Right cardiac atrium (tissue), 5 donors: ENCODE data around the gene CASK. TPM values are rescaled to one million over a fixed set of nuclear protein-coding genes. Genes with fewer than 3 reads are reported as not detected.

Source experiments
- ATAC-seq, 2 donors: fragments of 200-7000 bp; cut with Tn5 transposase; one replicate each; pipeline versions ENCODE4 v1.8.0 to v1.9.1; 2020; ENCODE audit warnings: moderate library complexity in 2 of 2, mild to moderate bottlenecking in 1 of 2
- DNase-seq, 3 donors: peaks; one replicate each; pipeline ENCODE4 v3.0.0-alpha.2; 2020
- H3K27ac ChIP-seq: one replicate; pipeline ENCODE4 v1.5.1; 2013; ENCODE audit warnings: mild to moderate bottlenecking, low read length, control low read depth, moderate library complexity
- H3K27me3 ChIP-seq: one replicate; pipeline ENCODE4 v1.6.1; 2013; ENCODE audit not compliant: control insufficient read depth, insufficient read depth
- H3K4me1 ChIP-seq: one replicate; pipeline ENCODE4 v1.6.1; 2013; ENCODE audit warnings: low read length; ENCODE audit not compliant: control insufficient read depth, insufficient read depth
- H3K4me3 ChIP-seq: one replicate; pipeline ENCODE4 v1.5.1; 2013; ENCODE audit warnings: low read length, control low read depth
- H3K9me3 ChIP-seq: one replicate; pipeline ENCODE4 v1.6.1; 2013; ENCODE audit warnings: low read length; ENCODE audit not compliant: control insufficient read depth
- WGBS: extraction: QIAGEN DNeasy Blood & Tissue Kit; methylation state at CpG from one replicate; pipeline ENCODE4 v1.1.7; 2013; 5-methylcytosine and 5-hydroxymethylcytosine counted together
- intact Hi-C, 4 donors: fragments of 100-400 bp; cut with DNase I; formaldehyde crosslinking; loops; one replicate each; pipeline versions ENCODE4 v1.11.0 to v1.14.0; 2022 to 2023
- long read RNA-seq, 4 donors: library from polyadenylated mRNA; unstranded; transcript quantifications; one replicate each; pipeline ENCODE4 v2.0.0, GENCODE V29; 2020 to 2021
- polyA plus RNA-seq: library from polyadenylated mRNA; stranded (reverse); fragments of 200-250 nt; gene quantifications from one replicate; pipeline ENCODE4 v1.2.3, GENCODE V29; 2013
- total RNA-seq, 4 donors: library from RNA; stranded (reverse); fragmentation: NEBNext Ultra II Directional; extraction: Animal tissue kit (Norgen Biotek cat#: 25700); gene quantifications; one replicate each; pipeline ENCODE4 v1.2.1, GENCODE V29; 2021
- donor health status: healthy with polysubstance abuse.
- donor health status: DM: no; HTN: yes; CAD: no.
- donor health status: DM: no; HTN: no; CAD: no.
- donor health status: DM: no; HTN: yes; CAD: no; lungs with severe emphysema.
- donor health status: DM: yes; HTN: yes; CAD: no.

Gene CASK
- total RNA-seq, result 10 to 100 TPM; 15.2 to 17.5 (median 17.1) TPM
- 3.3 TPM for polyA plus RNA-seq
- long read RNA-seq, donor 1, full-length matches to known transcripts, result 7 of 20 reads
- long read RNA-seq, donor 1, partial matches to known transcripts, result 8 of 20 reads
- long read RNA-seq, donor 1, other reads (novel, unspliced or antisense), result 5 of 20 reads
- long read RNA-seq, donor 2, full-length matches to known transcripts, result 3 of 7 reads
- long read RNA-seq, donor 2, partial matches to known transcripts, result 0 of 7 reads
- long read RNA-seq, donor 2, other reads (novel, unspliced or antisense), result 4 of 7 reads
- long read RNA-seq, donor 3, full-length matches to known transcripts, result 1 of 3 reads
- long read RNA-seq, donor 3, partial matches to known transcripts, result 0 of 3 reads
- long read RNA-seq, donor 3, other reads (novel, unspliced or antisense), result 2 of 3 reads
- long read RNA-seq, donor 4, full-length matches to known transcripts, result 5 of 8 reads
- long read RNA-seq, donor 4, partial matches to known transcripts, result 0 of 8 reads
- long read RNA-seq, donor 4, other reads (novel, unspliced or antisense), result 3 of 8 reads

- under 1% methylated on average over 94 of the region's 123 CpGs for WGBS
- Histone ChIP-seq H3K27ac (peak within 1 kb of the TSS; percentile 86), H3K4me1 (no peaks in the 10 kb centered on the region), H3K4me3 (peak within 1 kb of the TSS; percentile 74), H3K9me3 (no peaks in the 10 kb centered on the region), H3K27me3 (no peaks in the 10 kb centered on the region)
- peak; percentile 99 for ATAC-seq
- peak; percentile 93 to 97 (median 97) for DNase-seq
- intact Hi-C loops, result no loop called here
These were observed at the start of gene CASK for GRCh38 chrX:41923211-41923977. Gene CASK, minus strand, starts transcription at chrX:41923554. Its CDS starts 566 bp downstream, at chrX:41922988.

DNA sequence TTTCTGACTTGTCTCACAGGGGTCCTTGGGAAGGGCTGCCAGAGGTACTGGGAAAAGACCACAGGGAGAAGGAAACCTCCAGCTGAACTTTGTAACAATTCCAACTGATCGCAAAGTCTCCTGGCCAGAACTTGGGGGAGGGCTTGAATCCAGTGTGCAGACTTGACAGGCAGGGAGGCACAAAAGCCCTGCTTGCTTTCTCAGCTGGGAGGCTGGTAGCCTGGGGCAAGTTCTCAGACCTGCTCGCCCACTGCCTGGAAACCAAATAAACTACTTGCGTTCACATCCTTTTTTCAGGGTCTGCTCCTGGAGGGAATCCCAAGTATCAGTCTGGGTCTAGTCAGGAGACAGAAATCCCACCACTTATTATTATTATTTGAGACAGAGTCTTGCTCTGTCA, 48.0 kb upstream of the CASK start:
- intact Hi-C loops, result no loop called here
- ATAC-seq (no peak), DNase-seq (no peak)
- WGBS, result 65% methylated on average over 3 of the region's 3 CpGs
- Histone ChIP-seq H3K27ac (no peak overlapping the region), H3K4me1 (no peaks in the 10 kb centered on the region), H3K27me3 (no peaks in the 10 kb centered on the region), H3K4me3 (no peak overlapping the region), H3K9me3 (no peaks in the 10 kb centered on the region)

DNA sequence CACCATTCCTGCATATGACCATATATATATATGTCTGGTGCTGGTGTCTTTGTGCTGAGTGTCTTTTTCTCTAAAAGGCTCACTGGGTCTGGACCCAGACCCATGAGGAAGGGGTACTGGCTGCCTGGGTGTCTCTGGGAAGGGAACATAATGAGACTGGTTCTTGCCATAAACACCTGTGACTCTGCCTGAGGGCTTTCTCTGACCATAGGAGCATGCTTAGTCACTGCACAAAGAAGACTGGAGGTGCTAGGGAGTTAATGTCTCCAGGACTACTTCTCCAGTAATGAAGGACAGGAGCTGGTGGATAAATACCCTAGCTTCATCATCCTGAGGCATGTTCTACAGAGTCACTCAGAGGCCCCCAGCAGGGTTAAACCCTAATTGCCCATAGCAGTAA, 47.1 kb upstream of the CASK start:
- intact Hi-C loops, result no loop called here
- no peak overlapping the region for H3K4me3 ChIP-seq
- H3K27ac ChIP-seq, result no peak overlapping the region
- ATAC-seq (no peak), DNase-seq (no peak)
- H3K4me1 ChIP-seq, result no peaks in the 10 kb centered on the region
- no peaks in the 10 kb centered on the region for H3K9me3 ChIP-seq
- no peaks in the 10 kb centered on the region for H3K27me3 ChIP-seq

DNA sequence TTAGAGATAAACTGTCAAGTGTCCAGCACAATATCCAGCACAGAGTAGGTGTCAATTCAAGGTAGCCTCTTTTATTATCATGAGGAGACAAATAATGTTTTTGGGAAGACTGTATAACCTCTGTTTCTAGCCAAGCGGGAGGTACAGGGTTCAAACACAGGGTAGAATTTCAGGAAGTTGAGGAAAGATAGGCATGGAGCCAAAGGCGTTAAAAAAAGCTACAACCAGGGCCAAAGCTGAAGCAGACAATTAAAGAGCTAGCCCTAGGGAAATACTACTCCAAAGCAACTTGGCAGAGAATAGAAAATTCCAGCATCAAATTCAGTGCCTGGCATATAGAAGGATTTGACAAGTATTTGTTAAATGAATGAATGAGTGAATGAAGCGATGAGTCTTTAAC, 40.0 kb upstream of the CASK start:
- DNase-seq, result no peak
- Histone ChIP-seq H3K4me3 (no peak overlapping the region), H3K27ac (no peak overlapping the region), H3K9me3 (no peaks in the 10 kb centered on the region), H3K4me1 (no peaks in the 10 kb centered on the region), H3K27me3 (no peaks in the 10 kb centered on the region)
- peak in 1 of 2 donors; percentile 70 for ATAC-seq
- intact Hi-C loops, result no loop called here
- 22% methylated on average over 3 of the region's 3 CpGs for WGBS

DNA sequence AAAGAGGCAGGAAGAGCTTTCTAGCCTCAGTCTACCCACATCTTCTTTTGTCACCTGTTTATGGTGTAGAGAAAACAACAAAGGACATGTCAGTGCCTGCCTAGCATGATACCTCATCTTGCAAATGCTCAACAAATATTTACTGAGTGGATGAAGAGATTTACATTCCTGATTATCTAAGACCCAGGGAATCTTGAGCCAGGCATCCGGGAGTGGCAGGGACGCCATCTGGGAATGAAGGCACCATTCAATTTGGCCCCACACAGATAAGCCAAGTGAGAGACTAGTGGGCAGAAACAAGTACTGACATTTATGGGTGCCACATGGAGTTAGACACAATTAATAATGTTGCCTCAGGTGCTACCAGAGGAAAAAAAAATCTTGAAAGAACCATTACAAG, 36.8 kb upstream of the CASK start:
- ATAC-seq (no peak), DNase-seq (no peak)
- Histone ChIP-seq H3K9me3 (no peaks in the 10 kb centered on the region), H3K4me3 (no peak overlapping the region), H3K27me3 (no peaks in the 10 kb centered on the region), H3K27ac (no peak overlapping the region), H3K4me1 (no peaks in the 10 kb centered on the region)
- intact Hi-C loops, result no loop called here
- 86% methylated on average over 2 of the region's 2 CpGs for whole genome bisulfite sequencing

- no peak for ATAC-seq
- Histone ChIP-seq H3K4me3 (no peak overlapping the region), H3K27ac (no peak overlapping the region), H3K27me3 (no peaks in the 10 kb centered on the region), H3K9me3 (no peaks in the 10 kb centered on the region), H3K4me1 (no peaks in the 10 kb centered on the region)
- no peak for DNase-seq
- intact Hi-C loops, result no loop called here
These were observed 35.5 kb upstream of the CASK start for GRCh38 chrX:41958861-41959260.

DNA sequence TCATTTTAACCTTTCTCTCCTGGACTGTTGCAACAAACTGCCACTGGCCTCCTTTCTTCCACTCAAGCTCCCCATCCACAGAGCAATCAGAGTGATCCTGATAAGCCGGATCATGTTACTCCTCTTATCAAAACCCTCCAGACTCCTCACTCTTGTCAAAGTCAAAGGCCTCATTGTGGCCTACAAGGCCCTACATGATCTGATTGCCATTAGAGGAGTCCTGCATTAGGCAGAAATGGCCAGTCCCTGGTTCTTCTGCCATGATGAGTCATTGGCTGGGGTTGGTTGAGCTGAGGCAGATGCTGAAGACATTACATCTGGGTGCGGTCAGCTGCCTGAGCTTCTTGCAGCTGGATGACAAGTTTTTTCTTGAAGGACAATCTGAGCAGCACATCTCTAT, 32.7 kb upstream of the CASK start:
- Histone ChIP-seq H3K4me1 (no peaks in the 10 kb centered on the region), H3K27ac (no peak overlapping the region), H3K9me3 (no peaks in the 10 kb centered on the region), H3K27me3 (no peaks in the 10 kb centered on the region), H3K4me3 (no peak overlapping the region)
- ATAC-seq, result no peak
- no peak for DNase-seq
- intact Hi-C loops, result no loop called here
- 64% methylated on average over 2 of the region's 2 CpGs for WGBS

- intact Hi-C loops, result no loop called here
- no peak for DNase-seq
- H3K27ac ChIP-seq, result no peak overlapping the region
- no peak overlapping the region for H3K4me3 ChIP-seq
- WGBS, result 76% methylated on average over 5 of the region's 5 CpGs
- ATAC-seq, result no peak
- H3K27me3 ChIP-seq, result no peaks in the 10 kb centered on the region
- no peaks in the 10 kb centered on the region for H3K9me3 ChIP-seq
- no peaks in the 10 kb centered on the region for H3K4me1 ChIP-seq
These were observed 28.7 kb upstream of the CASK start for GRCh38 chrX:41952102-41952501.

DNA sequence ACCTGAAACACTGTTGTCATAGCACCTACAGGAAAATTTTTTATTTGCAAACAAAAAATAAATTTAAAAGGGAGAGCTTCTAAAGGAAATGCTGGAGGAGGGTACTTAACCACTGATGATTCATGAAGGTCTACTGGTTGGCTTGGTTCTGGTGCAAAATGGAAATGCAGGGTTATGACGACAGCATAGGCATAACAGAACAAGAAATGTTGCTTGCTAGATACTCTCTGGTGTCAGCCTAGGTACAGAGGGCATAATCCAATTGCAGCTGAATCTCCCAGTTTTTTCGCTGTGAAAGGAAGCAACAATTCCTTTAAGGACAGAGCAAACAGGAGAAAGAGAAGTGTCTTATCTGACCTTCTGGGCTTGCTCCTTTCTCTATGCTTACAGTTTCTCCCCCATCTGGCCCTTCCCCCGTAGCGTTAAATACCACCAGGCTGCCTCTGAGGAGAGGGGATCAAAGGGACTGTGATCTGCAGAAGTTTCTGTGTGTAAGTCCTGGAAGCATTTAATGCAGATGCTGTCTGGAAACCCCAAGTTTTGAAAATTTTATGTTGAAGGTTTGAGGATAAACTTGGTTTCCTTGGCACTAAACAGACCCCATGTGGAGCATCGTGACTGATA, 23.7 kb upstream of the CASK start:
- DNase-seq (no peak), ATAC-seq (no peak)
- WGBS, result 77% methylated on average over 5 of the region's 5 CpGs
- intact Hi-C loops, result no loop called here
- Histone ChIP-seq H3K9me3 (no peaks in the 10 kb centered on the region), H3K27me3 (no peaks in the 10 kb centered on the region), H3K27ac (no peak overlapping the region), H3K4me3 (no peak overlapping the region), H3K4me1 (no peaks in the 10 kb centered on the region)

DNA sequence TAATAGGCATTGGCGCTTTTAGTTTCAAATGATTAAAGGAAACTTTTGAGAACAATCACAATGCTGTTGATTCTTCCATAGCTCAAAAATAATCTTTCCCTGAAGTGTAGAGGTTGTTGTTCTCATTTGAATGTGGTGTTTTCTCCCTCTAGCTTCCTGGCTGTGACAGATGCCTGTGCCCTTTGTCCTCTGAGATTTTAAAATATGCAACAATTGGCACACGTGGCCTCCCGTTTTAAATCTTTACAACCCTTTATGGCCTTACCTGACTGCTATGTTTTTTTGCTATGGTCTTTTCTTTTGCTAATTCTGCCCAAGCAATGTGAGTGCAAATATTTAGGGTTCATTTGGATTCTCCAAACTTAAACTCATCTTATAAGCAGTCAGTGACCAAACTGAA, 22.9 kb upstream of the CASK start:
- Histone ChIP-seq H3K9me3 (no peaks in the 10 kb centered on the region), H3K27ac (no peak overlapping the region), H3K4me3 (no peak overlapping the region), H3K4me1 (no peaks in the 10 kb centered on the region), H3K27me3 (no peaks in the 10 kb centered on the region)
- DNase-seq (no peak), ATAC-seq (no peak)
- intact Hi-C loops, result no loop called here
- 63% methylated on average over 3 of the region's 3 CpGs for WGBS

- no peaks in the 10 kb centered on the region for H3K4me1 ChIP-seq
- H3K27ac ChIP-seq, result no peak overlapping the region
- no peaks in the 10 kb centered on the region for H3K27me3 ChIP-seq
- H3K9me3 ChIP-seq, result no peaks in the 10 kb centered on the region
- 85% methylated on average over 3 of the region's 3 CpGs for WGBS
- no peak overlapping the region for H3K4me3 ChIP-seq
- intact Hi-C loops, result no loop called here
- ATAC-seq, result no peak
- no peak for DNase-seq
These were observed 12.5 kb upstream of the CASK start for GRCh38 chrX:41935832-41936231.
